Measurements from ENCODE around the gene OR4D1.

DNA sequence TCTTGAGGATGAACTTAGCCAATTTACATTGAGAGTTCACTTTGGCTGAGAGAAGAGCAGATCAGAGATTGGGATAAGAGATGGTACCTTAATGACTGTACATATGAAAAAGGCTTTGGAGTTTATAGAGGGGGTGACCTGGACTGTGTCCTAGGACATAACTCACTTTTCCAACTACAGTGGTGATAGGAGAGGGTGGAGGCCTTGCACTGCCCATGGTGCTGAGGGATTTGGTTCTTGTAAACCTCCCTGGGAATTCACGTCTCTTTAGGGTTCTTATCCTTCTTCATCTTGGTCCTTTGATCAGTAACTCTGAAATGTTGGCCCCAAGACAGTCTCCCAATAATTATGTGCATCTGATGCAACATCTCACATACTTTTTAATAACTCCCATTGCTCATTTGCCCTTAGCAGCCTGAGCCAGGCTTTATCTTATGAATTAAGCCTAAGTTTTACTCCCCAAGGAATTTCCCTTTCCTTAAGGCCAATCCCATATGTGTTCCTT, at the start of gene OR4D1:
- TF ChIP-seq, protein P1, sequence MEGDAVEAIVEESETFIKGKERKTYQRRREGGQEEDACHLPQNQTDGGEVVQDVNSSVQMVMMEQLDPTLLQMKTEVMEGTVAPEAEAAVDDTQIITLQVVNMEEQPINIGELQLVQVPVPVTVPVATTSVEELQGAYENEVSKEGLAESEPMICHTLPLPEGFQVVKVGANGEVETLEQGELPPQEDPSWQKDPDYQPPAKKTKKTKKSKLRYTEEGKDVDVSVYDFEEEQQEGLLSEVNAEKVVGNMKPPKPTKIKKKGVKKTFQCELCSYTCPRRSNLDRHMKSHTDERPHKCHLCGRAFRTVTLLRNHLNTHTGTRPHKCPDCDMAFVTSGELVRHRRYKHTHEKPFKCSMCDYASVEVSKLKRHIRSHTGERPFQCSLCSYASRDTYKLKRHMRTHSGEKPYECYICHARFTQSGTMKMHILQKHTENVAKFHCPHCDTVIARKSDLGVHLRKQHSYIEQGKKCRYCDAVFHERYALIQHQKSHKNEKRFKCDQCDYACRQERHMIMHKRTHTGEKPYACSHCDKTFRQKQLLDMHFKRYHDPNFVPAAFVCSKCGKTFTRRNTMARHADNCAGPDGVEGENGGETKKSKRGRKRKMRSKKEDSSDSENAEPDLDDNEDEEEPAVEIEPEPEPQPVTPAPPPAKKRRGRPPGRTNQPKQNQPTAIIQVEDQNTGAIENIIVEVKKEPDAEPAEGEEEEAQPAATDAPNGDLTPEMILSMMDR (IDR thresholded peaks at IDR 0.05; ENCODE audit: low read depth, low read length, missing input control) = no peak
- no peak for TF ChIP-seq MAX (IDR thresholded peaks at IDR 0.05)
- no peak for TF ChIP-seq RAD21 (IDR thresholded peaks at IDR 0.05)
- TF ChIP-seq, protein P2, sequence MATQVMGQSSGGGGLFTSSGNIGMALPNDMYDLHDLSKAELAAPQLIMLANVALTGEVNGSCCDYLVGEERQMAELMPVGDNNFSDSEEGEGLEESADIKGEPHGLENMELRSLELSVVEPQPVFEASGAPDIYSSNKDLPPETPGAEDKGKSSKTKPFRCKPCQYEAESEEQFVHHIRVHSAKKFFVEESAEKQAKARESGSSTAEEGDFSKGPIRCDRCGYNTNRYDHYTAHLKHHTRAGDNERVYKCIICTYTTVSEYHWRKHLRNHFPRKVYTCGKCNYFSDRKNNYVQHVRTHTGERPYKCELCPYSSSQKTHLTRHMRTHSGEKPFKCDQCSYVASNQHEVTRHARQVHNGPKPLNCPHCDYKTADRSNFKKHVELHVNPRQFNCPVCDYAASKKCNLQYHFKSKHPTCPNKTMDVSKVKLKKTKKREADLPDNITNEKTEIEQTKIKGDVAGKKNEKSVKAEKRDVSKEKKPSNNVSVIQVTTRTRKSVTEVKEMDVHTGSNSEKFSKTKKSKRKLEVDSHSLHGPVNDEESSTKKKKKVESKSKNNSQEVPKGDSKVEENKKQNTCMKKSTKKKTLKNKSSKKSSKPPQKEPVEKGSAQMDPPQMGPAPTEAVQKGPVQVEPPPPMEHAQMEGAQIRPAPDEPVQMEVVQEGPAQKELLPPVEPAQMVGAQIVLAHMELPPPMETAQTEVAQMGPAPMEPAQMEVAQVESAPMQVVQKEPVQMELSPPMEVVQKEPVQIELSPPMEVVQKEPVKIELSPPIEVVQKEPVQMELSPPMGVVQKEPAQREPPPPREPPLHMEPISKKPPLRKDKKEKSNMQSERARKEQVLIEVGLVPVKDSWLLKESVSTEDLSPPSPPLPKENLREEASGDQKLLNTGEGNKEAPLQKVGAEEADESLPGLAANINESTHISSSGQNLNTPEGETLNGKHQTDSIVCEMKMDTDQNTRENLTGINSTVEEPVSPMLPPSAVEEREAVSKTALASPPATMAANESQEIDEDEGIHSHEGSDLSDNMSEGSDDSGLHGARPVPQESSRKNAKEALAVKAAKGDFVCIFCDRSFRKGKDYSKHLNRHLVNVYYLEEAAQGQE (IDR thresholded peaks at IDR 0.05) = no peak

All from liver (tissue), 3 donors.